T47D (cell line): Measurements from ENCODE around the gene CC2D2B.
A peak's percentile ranks its signal among the peaks of the same experiment; 100 is the strongest.

ENCODE experiments used
- DNase-seq, 2 experiments: peaks; one replicate each; pipeline versions ENCODE4 v3.0.0 to v3.0.0-alpha.2; 2011 to 2012; ENCODE audit warnings: low read depth in 1 of 2, low spot score in 1 of 2
- JUND ChIP-seq: IDR thresholded peaks from 2 replicates; pipeline ENCODE4 v1.6.1; 2012; ENCODE audit warnings: low read depth
- in situ Hi-C: cut with HindIII; loops from 2 replicates; pipeline ENCODE4 v1.10.0; 2016; ENCODE audit warnings: low sequenced_read_pairs, low pct_unique_long_range_greater_than_20kb

Gene CC2D2B

GRCh38 chr10:96013956-96014355 lies 106.2 kb downstream of the CC2D2B start:
- DNase-seq, result no peak
- no peak for TF ChIP-seq JUND
- in situ Hi-C loops, result no loop called here

GRCh38 chr10:96014473-96015102 lies 106.8 kb downstream of the CC2D2B start:
- in situ Hi-C loops, result no loop called here
- no peak for TF ChIP-seq JUND
- DNase-seq, result no peak

GRCh38 chr10:96017191-96017687 lies 109.5 kb downstream of the CC2D2B start:
- peak; percentile 66 to 85 for DNase-seq
- no peak for TF ChIP-seq JUND
- in situ Hi-C loops, result no loop called here

GRCh38 chr10:96021332-96021731 lies 113.6 kb downstream of the CC2D2B start:
- TF ChIP-seq JUND, result no peak
- no peak for DNase-seq
- in situ Hi-C loops, result no loop called here

- in situ Hi-C loops, result no loop called here
- no peak for TF ChIP-seq JUND
- DNase-seq, result no peak
These were observed 115.0 kb downstream of the CC2D2B start for GRCh38 chr10:96022739-96023138.

- DNase-seq, result no peak
- no peak for TF ChIP-seq JUND
- in situ Hi-C loops, result no loop called here
These were observed 115.4 kb downstream of the CC2D2B start for GRCh38 chr10:96023168-96023567.

- in situ Hi-C loops, result no loop called here
- peak in 1 of 2 experiments; percentile 62 for DNase-seq
- TF ChIP-seq JUND, result no peak
These were observed 117.8 kb downstream of the CC2D2B start for GRCh38 chr10:96025566-96025965.

- no peak for DNase-seq
- no peak for TF ChIP-seq JUND
- in situ Hi-C loops, result no loop called here
These were observed 126.8 kb downstream of the CC2D2B start for GRCh38 chr10:96034625-96035024.

- TF ChIP-seq JUND, result no peak
- no peak for DNase-seq
- in situ Hi-C loops, result no loop called here
These were observed 131.0 kb downstream of the CC2D2B start for GRCh38 chr10:96038476-96039387.

GRCh38 chr10:96041146-96041545 lies 133.4 kb downstream of the CC2D2B start:
- DNase-seq, result no peak
- in situ Hi-C loops, result no loop called here
- no peak for TF ChIP-seq JUND

- in situ Hi-C loops, result no loop called here
- DNase-seq, result peak; percentile 95 to 98
- no peak for TF ChIP-seq JUND
These were observed 135.5 kb downstream of the CC2D2B start, which contains the start of gene CCNJ for GRCh38 chr10:96043033-96043892. CCNJ (plus strand) TSS chr10:96043583; CDS start chr10:96044394, 811 bp downstream.

- in situ Hi-C loops, result no loop called here
- no peak for TF ChIP-seq JUND
- DNase-seq, result peak; percentile 57 to 72
These were observed 136.3 kb downstream of the CC2D2B start for GRCh38 chr10:96043893-96044715.
